Measurements from ENCODE around the gene MAPK9.

The MAPK9 gene

GRCh38 chr5:180201051-180201987 lies 90.6 kb downstream of the MAPK9 start:
- no peak for DNase-seq

- no peak for DNase-seq
Observed at GRCh38 chr5:180199390-180199789, 92.5 kb downstream of the MAPK9 start.

GRCh38 chr5:180198208-180198607 lies 93.7 kb downstream of the MAPK9 start:
- DNase-seq: no peak

GRCh38 chr5:180197016-180197702 lies 94.7 kb downstream of the MAPK9 start:
- no peak for DNase-seq

- DNase-seq: no peak
Observed at GRCh38 chr5:180194410-180195345, 97.2 kb downstream of the MAPK9 start.

- no peak for DNase-seq
Observed at GRCh38 chr5:180193749-180194375, 98.0 kb downstream of the MAPK9 start.

- DNase-seq: no peak
Observed at GRCh38 chr5:180191716-180192115, 100.2 kb downstream of the MAPK9 start.

- no peak for DNase-seq
Observed at GRCh38 chr5:180187767-180188166, 104.1 kb downstream of the MAPK9 start.

All from SHP77 treated with DMSO at 0.1 percent for 48 hours (cell line).